Measurements from ENCODE around the gene MLLT10. TPM values are rescaled to one million over a fixed set of nuclear protein-coding genes. Genes with fewer than 3 reads are reported as not detected.
A peak's percentile ranks its signal among the peaks of the same experiment; 100 is the strongest.

Gene MLLT10
- total RNA-seq, 1 donor from 2014 or later = 50.9 TPM

GRCh38 chr10:21495002-21495751, 38.9 kb upstream of the MLLT10 start:
- Mint-ChIP-seq H3K27me3 (ENCODE audit: unreplicated experiment) (peaks cover 11% of the 10 kb centered on the region), H3K27ac (ENCODE audit: unreplicated experiment) (peak overlapping the region; percentile 39), H3K36me3 (ENCODE audit: unreplicated experiment) (no peaks in the 10 kb centered on the region), H3K4me1 (ENCODE audit: low read depth, unreplicated experiment) (peaks cover 7% of the 10 kb centered on the region), H3K4me3 (ENCODE audit: unreplicated experiment) (peak overlapping the region; percentile 96), H3K9me3 (ENCODE audit: unreplicated experiment) (peaks cover 12% of the 10 kb centered on the region)
- DNase-seq = peak; percentile 25
- TF ChIP-seq CTCF (IDR thresholded peaks at IDR 0.05; ENCODE audit: partially characterized antibody, unreplicated experiment) = no peak

GRCh38 chr10:21495752-21496342, 38.2 kb upstream of the MLLT10 start:
- Mint-ChIP-seq H3K27me3 (ENCODE audit: unreplicated experiment) (peaks cover 13% of the 10 kb centered on the region), H3K4me1 (ENCODE audit: low read depth, unreplicated experiment) (peaks cover 7% of the 10 kb centered on the region), H3K27ac (ENCODE audit: unreplicated experiment) (peak overlapping the region; percentile 68), H3K36me3 (ENCODE audit: unreplicated experiment) (no peaks in the 10 kb centered on the region), H3K4me3 (ENCODE audit: unreplicated experiment) (peak overlapping the region; percentile 96), H3K9me3 (ENCODE audit: unreplicated experiment) (peaks cover 12% of the 10 kb centered on the region)
- DNase-seq = peak; percentile 94
- TF ChIP-seq CTCF (IDR thresholded peaks at IDR 0.05; ENCODE audit: partially characterized antibody, unreplicated experiment) = peak; percentile 99

- Mint-ChIP-seq H3K27ac (ENCODE audit: unreplicated experiment) (peak overlapping the region; percentile 68), H3K27me3 (ENCODE audit: unreplicated experiment) (peaks cover 14% of the 10 kb centered on the region), H3K4me1 (ENCODE audit: low read depth, unreplicated experiment) (peaks cover 7% of the 10 kb centered on the region), H3K9me3 (ENCODE audit: unreplicated experiment) (peaks cover 12% of the 10 kb centered on the region), H3K36me3 (ENCODE audit: unreplicated experiment) (no peaks in the 10 kb centered on the region), H3K4me3 (ENCODE audit: unreplicated experiment) (peak overlapping the region; percentile 89)
- no peak for TF ChIP-seq CTCF (IDR thresholded peaks at IDR 0.05; ENCODE audit: partially characterized antibody, unreplicated experiment)
- DNase-seq = peak; percentile 73
Measured at GRCh38 chr10:21496343-21497176, 37.5 kb upstream of the MLLT10 start.

- no peak for TF ChIP-seq CTCF (IDR thresholded peaks at IDR 0.05; ENCODE audit: partially characterized antibody, unreplicated experiment)
- Mint-ChIP-seq H3K27ac (ENCODE audit: unreplicated experiment) (peak overlapping the region; percentile 33), H3K36me3 (ENCODE audit: unreplicated experiment) (no peaks in the 10 kb centered on the region), H3K4me3 (ENCODE audit: unreplicated experiment) (peak overlapping the region; percentile 82), H3K27me3 (ENCODE audit: unreplicated experiment) (peaks cover 14% of the 10 kb centered on the region), H3K9me3 (ENCODE audit: unreplicated experiment) (peaks cover 14% of the 10 kb centered on the region), H3K4me1 (ENCODE audit: low read depth, unreplicated experiment) (peaks cover 12% of the 10 kb centered on the region)
- DNase-seq = peak; percentile 73
Measured at GRCh38 chr10:21497177-21497807, 36.7 kb upstream of the MLLT10 start.
